Omental fat pad (tissue), 4 donors: Measurements from ENCODE around the gene ARMC5. TPM values are rescaled to one million over a fixed set of nuclear protein-coding genes. Genes with fewer than 3 reads are reported as not detected.

Experiments used
- ATAC-seq: fragments of 150-250 bp; one replicate; pipeline ENCODE4 v1.9.1; 2016; ENCODE audit warnings: mild to moderate bottlenecking, moderate library complexity; ENCODE audit not compliant: low FRiP score
- DNase-seq: peaks from one replicate; pipeline ENCODE4 v3.0.0-alpha.2; 2019; ENCODE audit warnings: low spot score
- CTCF ChIP-seq, 3 donors: fragments of 450-650 bp; IDR thresholded peaks; one replicate each; pipeline ENCODE4 v1.5.1; 2016 to 2017; ENCODE audit warnings: antibody characterized with exemption in 3 of 3, mild to moderate bottlenecking in 3 of 3, moderate library complexity in 2 of 3
- total RNA-seq, 4 donors: library from RNA; depleted of rRNA; stranded (reverse); fragments of >200 nt; gene quantifications; one replicate each; pipeline ENCODE4 v1.1.0, GENCODE V29; 2016

The ARMC5 gene, protein sequence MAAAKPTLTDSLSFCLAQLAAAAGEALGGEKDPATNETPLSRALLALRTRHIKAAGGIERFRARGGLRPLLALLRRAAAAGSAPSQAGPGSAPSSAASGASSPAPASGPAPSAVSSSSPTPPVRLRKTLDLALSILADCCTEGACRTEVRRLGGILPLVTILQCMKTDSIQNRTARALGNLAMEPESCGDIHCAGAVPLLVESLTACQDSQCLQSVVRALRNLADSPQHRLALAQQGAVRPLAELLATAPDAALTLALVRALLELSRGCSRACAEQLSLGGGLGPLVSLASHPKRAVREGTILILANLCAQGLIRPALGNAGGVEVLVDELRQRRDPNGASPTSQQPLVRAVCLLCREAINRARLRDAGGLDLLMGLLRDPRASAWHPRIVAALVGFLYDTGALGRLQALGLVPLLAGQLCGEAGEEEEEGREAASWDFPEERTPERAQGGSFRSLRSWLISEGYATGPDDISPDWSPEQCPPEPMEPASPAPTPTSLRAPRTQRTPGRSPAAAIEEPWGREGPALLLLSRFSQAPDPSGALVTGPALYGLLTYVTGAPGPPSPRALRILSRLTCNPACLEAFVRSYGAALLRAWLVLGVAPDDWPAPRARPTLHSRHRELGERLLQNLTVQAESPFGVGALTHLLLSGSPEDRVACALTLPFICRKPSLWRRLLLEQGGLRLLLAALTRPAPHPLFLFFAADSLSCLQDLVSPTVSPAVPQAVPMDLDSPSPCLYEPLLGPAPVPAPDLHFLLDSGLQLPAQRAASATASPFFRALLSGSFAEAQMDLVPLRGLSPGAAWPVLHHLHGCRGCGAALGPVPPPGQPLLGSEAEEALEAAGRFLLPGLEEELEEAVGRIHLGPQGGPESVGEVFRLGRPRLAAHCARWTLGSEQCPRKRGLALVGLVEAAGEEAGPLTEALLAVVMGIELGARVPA
- total RNA-seq, result 10 to 100 TPM in 2 of 4 donors, 1 to 10 TPM in 2; 4.6 to 15.5 (median 10.0) TPM

DNA sequence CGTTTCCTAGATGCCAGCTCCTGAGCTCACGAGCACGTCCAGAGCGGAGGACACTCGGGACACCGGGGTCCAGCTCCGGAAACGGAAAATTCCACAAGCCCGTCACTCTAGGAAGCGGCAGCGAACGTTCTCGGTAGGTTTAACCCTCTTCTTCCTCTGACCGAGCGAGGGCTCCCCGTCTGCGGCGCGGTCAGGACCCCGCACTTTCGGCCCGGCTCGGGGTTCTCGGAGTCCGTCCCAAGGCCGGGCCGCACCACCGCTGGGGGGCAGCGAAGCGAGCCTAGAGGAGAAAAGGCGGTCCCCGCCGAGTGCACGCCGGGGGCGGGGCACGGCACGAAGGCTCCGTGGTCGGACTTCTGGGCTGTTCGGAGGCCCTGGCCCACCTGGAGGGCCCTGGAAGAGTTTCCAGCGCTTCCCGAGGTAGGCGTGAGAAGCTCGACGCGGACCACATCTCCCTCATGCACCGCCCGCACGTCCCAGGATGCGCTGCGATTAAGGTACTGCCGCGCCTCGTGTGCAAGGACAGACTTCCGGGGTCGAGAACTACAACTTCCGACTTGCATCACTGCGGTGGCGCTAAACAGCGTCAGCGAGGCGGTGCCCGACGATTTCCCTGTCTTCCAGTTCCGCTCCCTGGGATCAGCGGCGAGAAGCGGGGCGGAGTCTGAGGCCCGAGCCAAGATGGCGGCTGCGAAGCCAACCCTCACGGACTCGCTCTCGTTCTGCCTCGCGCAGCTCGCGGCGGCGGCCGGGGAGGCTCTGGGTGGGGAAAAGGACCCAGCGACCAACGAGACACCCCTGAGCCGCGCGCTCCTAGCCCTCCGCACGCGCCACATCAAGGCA, at the start of gene ARMC5:
TSS of gene ARMC5 (plus strand) at position 658 of the 843 bp plus-strand sequence. CDS start at position 682, 24 bp downstream.
- peak in 1 of 3 donors; percentile 4 for TF ChIP-seq CTCF (IDR thresholded peaks at IDR 0.05)
- peak; percentile 85 for DNase-seq
- ATAC-seq, result peak; percentile 90

DNA sequence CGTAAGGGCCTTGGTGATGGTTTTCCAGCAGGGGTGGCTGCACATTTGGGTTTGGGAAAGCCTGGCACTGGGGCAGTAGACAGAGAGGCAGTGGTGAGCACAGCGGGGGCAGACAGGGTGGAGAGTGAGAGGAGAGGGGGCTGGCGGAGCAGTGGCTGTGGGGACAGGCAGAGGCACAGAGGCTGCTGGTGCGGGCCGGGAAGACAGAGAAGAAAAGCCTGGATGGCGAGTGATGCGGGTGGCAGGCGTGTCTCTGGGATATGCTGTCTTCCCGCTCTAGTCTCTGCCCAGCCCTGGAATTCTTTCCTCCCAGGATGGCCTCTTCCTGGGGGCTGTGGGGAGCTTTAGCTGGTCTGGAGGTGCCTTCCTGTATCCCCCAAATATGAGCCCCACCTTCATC, 49.2 kb upstream of the ARMC5 start:
- no peak for TF ChIP-seq CTCF (IDR thresholded peaks at IDR 0.05)
- DNase-seq (no peak), ATAC-seq (no peak)

- no peak for ATAC-seq
- no peak for TF ChIP-seq CTCF (IDR thresholded peaks at IDR 0.05)
- DNase-seq, result no peak
Measured at GRCh38 chr16:31411024-31411844, 48.1 kb upstream of the ARMC5 start.

DNA sequence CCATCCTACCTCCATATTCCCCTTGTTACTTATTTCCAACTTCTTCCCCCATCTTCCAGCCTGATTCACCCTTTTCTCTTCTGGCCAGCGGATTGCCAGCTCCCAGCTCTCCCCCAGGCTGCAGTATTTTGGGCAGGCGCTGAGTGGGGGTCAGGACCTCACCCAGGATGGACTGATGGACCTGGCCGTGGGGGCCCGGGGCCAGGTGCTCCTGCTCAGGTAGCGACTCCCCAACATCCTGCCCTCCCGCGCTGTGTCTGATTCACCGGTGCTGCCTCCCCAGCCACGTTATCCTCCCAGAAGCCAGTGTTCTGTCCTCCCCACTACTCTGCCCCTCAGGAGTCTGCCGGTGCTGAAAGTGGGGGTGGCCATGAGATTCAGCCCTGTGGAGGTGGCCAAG, 46.6 kb upstream of the ARMC5 start:
- no peak for DNase-seq
- TF ChIP-seq CTCF (IDR thresholded peaks at IDR 0.05), result no peak
- no peak for ATAC-seq

GRCh38 chr16:31413381-31413780, 45.9 kb upstream of the ARMC5 start:
- no peak for TF ChIP-seq CTCF (IDR thresholded peaks at IDR 0.05)
- DNase-seq (no peak), ATAC-seq (no peak)

GRCh38 chr16:31413943-31414342, 45.4 kb upstream of the ARMC5 start:
- ATAC-seq, result no peak
- no peak for TF ChIP-seq CTCF (IDR thresholded peaks at IDR 0.05)
- no peak for DNase-seq
